Endothelial cell of umbilical vein (primary cell): ENCODE measurements around the gene CWC27. TPM values are rescaled to one million over a fixed set of nuclear protein-coding genes. Genes with fewer than 3 reads are reported as not detected.

Source experiments
- BruUV-seq: library from RNA; stranded (reverse); fragments of 400-500 nt; replicated peaks from 2 replicates; lab custom pipeline; 2021; lab: Mats Ljungman, UMichigan
- CTCF ChIA-PET: fragments of 300-600, 350-600 bp; sonication (Branson Sonifier 250); formaldehyde crosslinking; loops from one replicate; lab custom pipeline; 2021; ENCODE audit warnings: antibody characterized with exemption, inconsistent platforms; lab: Charles Lee
- POLR2A ChIA-PET: fragments of 300-600, 350-600 bp; sonication (Branson Sonifier 250); formaldehyde crosslinking; loops from one replicate; lab custom pipeline; 2021; ENCODE audit warnings: antibody characterized with exemption, inconsistent platforms; lab: Charles Lee
- DNase-seq: peaks from one replicate; pipeline ENCODE4 v3.0.0-alpha.2; 2011; ENCODE audit warnings: low read depth, low spot score
- FAIRE-seq: peaks from 2 replicates; lab custom pipeline; 2011; peaks lifted over from hg19 to GRCh38; lab: Jason Lieb, UNC
- H2AFZ ChIP-seq: 2 replicates; pipeline ENCODE4 v1.6.0; 2012; ENCODE audit warnings: low read depth, low read length, control low read depth, inconsistent platforms
- H3K27ac ChIP-seq: 2 replicates; pipeline ENCODE4 v1.5.1; 2011; ENCODE audit warnings: low read depth, mild to moderate bottlenecking, control low read depth, low read length, moderate library complexity; ENCODE audit not compliant: insufficient read depth
- H3K27me3 ChIP-seq, 2 experiments: 2 replicates each; pipeline versions ENCODE4 v1.6.0 to v1.6.1; 2011; ENCODE audit warnings: low read length in 2 of 2, mixed read lengths in 1 of 2; ENCODE audit not compliant: control insufficient read depth in 2 of 2, insufficient read depth in 2 of 2
- H3K36me3 ChIP-seq, 2 experiments: 2 replicates in 1 of 2; 3 replicates in 1 of 2; pipeline ENCODE4 v1.5.1; 2011; ENCODE audit warnings: low read length in 2 of 2, mild to moderate bottlenecking in 1 of 2, moderate library complexity in 1 of 2; ENCODE audit not compliant: control insufficient read depth in 2 of 2, insufficient read depth in 2 of 2; ENCODE audit errors: extremely low read depth in 1 of 2
- H3K4me1 ChIP-seq: 3 replicates; pipeline ENCODE4 v1.5.1; 2011; ENCODE audit warnings: mild to moderate bottlenecking, low read length; ENCODE audit not compliant: control insufficient read depth, insufficient read depth; ENCODE audit errors: extremely low read depth
- H3K4me2 ChIP-seq: 2 replicates; pipeline ENCODE4 v1.6.1; 2011; ENCODE audit warnings: low read length, control low read depth, mixed read lengths; ENCODE audit not compliant: insufficient read depth
- H3K4me3 ChIP-seq, 3 experiments: fragments of 200-600 bp in 1 of 3; sonication (generic), shearing (Covaris generic) in 1 of 3; replicated peaks in 1 of 3; 2 replicates each; pipeline ENCODE4 v1.5.1; 2011 to 2016; ENCODE audit warnings: control low read depth in 3 of 3, low read length in 3 of 3, mild to moderate bottlenecking in 2 of 3, inconsistent platforms in 1 of 3, low read depth in 1 of 3, moderate library complexity in 1 of 3; ENCODE audit not compliant: insufficient read depth in 1 of 3
- H3K79me2 ChIP-seq: 2 replicates; pipeline ENCODE4 v1.6.0; 2012; ENCODE audit warnings: low read length, inconsistent platforms; ENCODE audit not compliant: control insufficient read depth, insufficient read depth
- H3K9ac ChIP-seq: replicated peaks from 2 replicates; pipeline ENCODE3; 2011; ENCODE audit warnings: low read length, control low read depth; ENCODE audit not compliant: insufficient read depth; ENCODE audit errors: extremely low read depth
- H3K9me1 ChIP-seq: replicated peaks from 3 replicates; pipeline ENCODE4 v1.6.0; 2011; ENCODE audit warnings: mild to moderate bottlenecking, low read length; ENCODE audit not compliant: control insufficient read depth, insufficient read depth; ENCODE audit errors: extremely low read depth
- H3K9me3 ChIP-seq: replicated peaks from 2 replicates; pipeline ENCODE4 v1.5.1; 2012; ENCODE audit warnings: low read length, inconsistent platforms; ENCODE audit not compliant: control insufficient read depth, insufficient read depth
- H4K20me1 ChIP-seq: replicated peaks from 2 replicates; pipeline ENCODE3; 2011; ENCODE audit warnings: mild to moderate bottlenecking, low read length; ENCODE audit not compliant: control insufficient read depth, insufficient read depth; ENCODE audit errors: extremely low read depth
- CTCF ChIP-seq, 2 donors: IDR thresholded peaks; 1 replicate in 1 of 2; 2 replicates in 1 of 2; pipeline ENCODE4 v1.5.1; 2011; ENCODE audit warnings: low read length in 2 of 2, mild to moderate bottlenecking in 2 of 2, moderate library complexity in 2 of 2, control low read depth in 1 of 2, inconsistent platforms in 1 of 2, low read depth in 1 of 2; ENCODE audit not compliant: insufficient read depth in 1 of 2; ENCODE audit errors: extremely low read depth in 1 of 2
- EZH2 ChIP-seq: IDR thresholded peaks from 2 replicates; pipeline ENCODE4 v1.6.1; 2012; ENCODE audit warnings: borderline replicate concordance, low read depth, mild to moderate bottlenecking, moderate library complexity, low read length, inconsistent platforms; ENCODE audit not compliant: severe bottlenecking
- FOS ChIP-seq: IDR thresholded peaks from 2 replicates; pipeline ENCODE4 v1.6.1; 2011; ENCODE audit warnings: mild to moderate bottlenecking, low read length, moderate library complexity, borderline replicate concordance; ENCODE audit not compliant: insufficient read depth
- GATA2 ChIP-seq: IDR thresholded peaks from 2 replicates; pipeline ENCODE4 v1.7.0; 2011; ENCODE audit warnings: low read depth, mild to moderate bottlenecking, moderate library complexity, mixed read lengths, low read length; ENCODE audit not compliant: insufficient read length, insufficient read depth
- JUN ChIP-seq: IDR thresholded peaks from 2 replicates; pipeline ENCODE4 v1.6.1; 2011; ENCODE audit warnings: borderline replicate concordance, low read depth; ENCODE audit not compliant: insufficient read length, insufficient read depth
- MAX ChIP-seq: IDR thresholded peaks from 2 replicates; pipeline ENCODE4 v1.6.1; 2011; ENCODE audit not compliant: insufficient read depth, insufficient read length
- MYC ChIP-seq: IDR thresholded peaks from one replicate; pipeline ENCODE4 v1.6.1; 2011; ENCODE audit warnings: mild to moderate bottlenecking, low read depth, low read length
- POLR2A ChIP-seq: IDR thresholded peaks from 2 replicates; pipeline ENCODE4 v1.6.1; 2012; ENCODE audit warnings: low read depth, mild to moderate bottlenecking, control low read depth, low read length
- POLR2AphosphoS5 ChIP-seq: IDR thresholded peaks from 2 replicates; pipeline ENCODE4 v1.6.1; 2012; ENCODE audit warnings: low read depth, mild to moderate bottlenecking, control low read depth, low read length, moderate library complexity; ENCODE audit not compliant: insufficient read depth
- dilution Hi-C: fragments of 300-500 bp; cut with MboI; formaldehyde crosslinking; loops from one replicate; pipeline ENCODE4 v1.15.0; 2019; ENCODE audit warnings: low sequenced_read_pairs; ENCODE audit not compliant: extremely low pct_ligation_motif_present
- intact Hi-C: fragments of 100-400 bp; cut with micrococcal nuclease; formaldehyde crosslinking; loops from one replicate; pipeline ENCODE4 v1.10.0; 2022
- polyA plus RNA-seq, 4 experiments: library from polyadenylated mRNA; depleted of rRNA in 3 of 4; stranded (reverse) in 3 of 4; unstranded in 1 of 4; fragments of >200 nt; gene quantifications; 2 replicates each; pipeline versions ENCODE4 v1.2.1 to v1.2.3, GENCODE V29; 2011 to 2012; ENCODE audit warnings: missing spikeins in 1 of 4
- total RNA-seq: library from RNA; stranded (reverse); gene quantifications from 2 replicates; pipeline ENCODE4 v1.2.3, GENCODE V29; 2021

CWC27 gene
- total and polyA plus RNA-seq, 2 donors (not counting 3 experiments of a cell fraction or from before 2014, with no cell fraction given) = 11.9 to 23.8 TPM

- no peak overlapping the region for H3K9ac ChIP-seq
- ChIA-PET POLR2A (no interaction called here), CTCF (no interaction called here)
- dilution Hi-C loops (no loop called here), intact Hi-C loops (no loop called here)
- no TSS peak for BruUV-seq
- FAIRE-seq = no peak
- H3K79me2 ChIP-seq = no peaks in the 10 kb centered on the region
- H3K4me3 ChIP-seq = no peak overlapping the region
- no peaks in the 10 kb centered on the region for H3K27me3 ChIP-seq
- H3K9me1 ChIP-seq = no peaks in the 10 kb centered on the region
- H3K4me2 ChIP-seq = no peak overlapping the region
- no peaks in the 10 kb centered on the region for H4K20me1 ChIP-seq
- no peak overlapping the region for H2AFZ ChIP-seq
- DNase-seq = no peak
- H3K4me1 ChIP-seq = no peaks in the 10 kb centered on the region
- no peak overlapping the region for H3K27ac ChIP-seq
- H3K36me3 ChIP-seq = no peaks in the 10 kb centered on the region
- no peaks in the 10 kb centered on the region for H3K9me3 ChIP-seq
- TF ChIP-seq POLR2A = no peak
- no peak for TF ChIP-seq MYC
- TF ChIP-seq EZH2 = no peak
- no peak for TF ChIP-seq GATA2
Measured at GRCh38 chr5:64925123-64925522, 156.4 kb downstream of the CWC27 start.

- FAIRE-seq (no peak), DNase-seq (no peak)
- no peak overlapping the region for H2AFZ ChIP-seq
- H3K27me3 ChIP-seq = no peaks in the 10 kb centered on the region
- H3K27ac ChIP-seq = no peak overlapping the region
- no TSS peak for BruUV-seq
- TF ChIP-seq JUN = no peak
- no peak for TF ChIP-seq POLR2A
- no peak for TF ChIP-seq MYC
- TF ChIP-seq FOS = no peak
- TF ChIP-seq CTCF (IDR thresholded peaks at IDR 0.05; ENCODE audit: extremely low read depth in 1 of 2, insufficient read depth in 1 of 2, low read depth in 1 of 2, low read length in 2 of 2) = no peak
- TF ChIP-seq EZH2 = no peak
- TF ChIP-seq POLR2AphosphoS5 = no peak
- TF ChIP-seq GATA2 = no peak
- TF ChIP-seq MAX = no peak
- no peaks in the 10 kb centered on the region for H4K20me1 ChIP-seq
- H3K4me3 ChIP-seq = no peak overlapping the region
- ChIA-PET POLR2A (no interaction called here), CTCF (no interaction called here)
- H3K9me3 ChIP-seq = no peaks in the 10 kb centered on the region
- no peaks in the 10 kb centered on the region for H3K9me1 ChIP-seq
- H3K4me2 ChIP-seq = no peak overlapping the region
- no peaks in the 10 kb centered on the region for H3K79me2 ChIP-seq
- H3K9ac ChIP-seq = no peak overlapping the region
- H3K36me3 ChIP-seq = no peaks in the 10 kb centered on the region
- dilution Hi-C loops (no loop called here), intact Hi-C loops (no loop called here)
- no peaks in the 10 kb centered on the region for H3K4me1 ChIP-seq
Measured at GRCh38 chr5:64929833-64930232, 161.1 kb downstream of the CWC27 start.
